Keratinocyte (primary cell): ENCODE measurements around the gene SAMD10. TPM values are rescaled to one million over a fixed set of nuclear protein-coding genes. Genes with fewer than 3 reads are reported as not detected.

ENCODE experiments used
- DNase-seq: peaks from one replicate; pipeline ENCODE4 v3.0.0-alpha.2; 2011; ENCODE audit warnings: low read depth, missing footprints, low spot score
- FAIRE-seq: peaks from 2 replicates; lab custom pipeline; 2011; peaks lifted over from hg19 to GRCh38; lab: Jason Lieb, UNC
- H2AFZ ChIP-seq: 2 replicates; pipeline ENCODE4 v1.6.0; 2012; ENCODE audit warnings: low read length, control low read depth, inconsistent platforms; ENCODE audit not compliant: control insufficient read depth
- H3K27ac ChIP-seq: 2 replicates; pipeline ENCODE4 v1.5.1; 2011; ENCODE audit warnings: low read length; ENCODE audit not compliant: control insufficient read depth, insufficient read depth
- H3K27me3 ChIP-seq: 3 replicates; pipeline ENCODE4 v1.6.0; 2011; ENCODE audit warnings: low read length; ENCODE audit not compliant: control insufficient read depth, insufficient read depth; ENCODE audit errors: extremely low read depth
- H3K36me3 ChIP-seq, 2 experiments: 2 replicates in 1 of 2; 3 replicates in 1 of 2; pipeline ENCODE4 v1.5.1; 2011; ENCODE audit warnings: low read length in 2 of 2, mild to moderate bottlenecking in 1 of 2; ENCODE audit not compliant: control insufficient read depth in 2 of 2, insufficient read depth in 2 of 2; ENCODE audit errors: extremely low read depth in 1 of 2
- H3K4me1 ChIP-seq: 3 replicates; pipeline ENCODE4 v1.5.1; 2011; ENCODE audit warnings: low read length; ENCODE audit not compliant: control insufficient read depth, insufficient read depth; ENCODE audit errors: extremely low read depth
- H3K4me2 ChIP-seq: 3 replicates; pipeline ENCODE4 v1.6.0; 2011; ENCODE audit warnings: low read depth, low read length; ENCODE audit not compliant: control insufficient read depth, insufficient read depth; ENCODE audit errors: extremely low read depth
- H3K4me3 ChIP-seq, 3 experiments: fragments of 200-600 bp in 1 of 3; sonication (generic) in 1 of 3; 2 replicates in 2 of 3; 3 replicates in 1 of 3; pipeline ENCODE4 v1.5.1; 2011 to 2016; ENCODE audit warnings: low read length in 3 of 3, mild to moderate bottlenecking in 3 of 3, control low read depth in 2 of 3, inconsistent platforms in 1 of 3, low read depth in 1 of 3, mixed read lengths in 1 of 3, mixed run types in 1 of 3, moderate library complexity in 1 of 3; ENCODE audit not compliant: control insufficient read depth in 2 of 3, insufficient read depth in 2 of 3; ENCODE audit errors: extremely low read depth in 1 of 3
- H3K79me2 ChIP-seq: 2 replicates; pipeline ENCODE4 v1.6.0; 2012; ENCODE audit warnings: low read length; ENCODE audit not compliant: control insufficient read depth, insufficient read depth
- H3K9ac ChIP-seq: 3 replicates; pipeline ENCODE4 v1.6.0; 2011; ENCODE audit warnings: low read length; ENCODE audit not compliant: control insufficient read depth, insufficient read depth; ENCODE audit errors: extremely low read depth
- H3K9me1 ChIP-seq: 3 replicates; pipeline ENCODE4 v1.6.0; 2011; ENCODE audit warnings: low read length; ENCODE audit not compliant: control insufficient read depth, insufficient read depth; ENCODE audit errors: extremely low read depth
- H3K9me3 ChIP-seq: 2 replicates; pipeline ENCODE4 v1.5.1; 2012; ENCODE audit warnings: low read depth, low read length; ENCODE audit not compliant: control insufficient read depth
- H4K20me1 ChIP-seq: 3 replicates; pipeline ENCODE4 v1.6.0; 2011; ENCODE audit warnings: low read length; ENCODE audit not compliant: control insufficient read depth, insufficient read depth; ENCODE audit errors: extremely low read depth
- CTCF ChIP-seq, 3 experiments: IDR thresholded peaks in 1 of 3; conservative IDR thresholded peaks in 1 of 3; optimal IDR thresholded peaks in 1 of 3; 2 replicates in 2 of 3; 3 replicates in 1 of 3; pipeline versions ENCODE3 to v1.5.1; 2011; ENCODE audit warnings: low read length in 3 of 3, mild to moderate bottlenecking in 3 of 3, moderate library complexity in 2 of 3, control low read depth in 1 of 3, inconsistent platforms in 1 of 3; ENCODE audit not compliant: insufficient read depth in 2 of 3; ENCODE audit errors: extremely low read depth in 1 of 3
- EZH2 ChIP-seq: IDR thresholded peaks from one replicate; pipeline ENCODE4 v1.6.1; 2012; ENCODE audit warnings: inconsistent platforms, mild to moderate bottlenecking, low read length, moderate library complexity
- dilution Hi-C: fragments of 300-500 bp; cut with MboI; formaldehyde crosslinking; loops from one replicate; pipeline ENCODE4 v1.7.0; 2020; ENCODE audit warnings: low sequenced_read_pairs; ENCODE audit not compliant: extremely low pct_ligation_motif_present
- polyA plus RNA-seq, 5 experiments: library from polyadenylated mRNA; depleted of rRNA in 3 of 5; stranded (reverse) in 3 of 5; stranded (forward) in 1 of 5; unstranded in 1 of 5; fragments of >200 nt; gene quantifications; 1 replicate in 1 of 5; 2 replicates in 3 of 5; 3 replicates in 1 of 5; pipeline versions ENCODE4 v1.2.1 to v1.2.3, GENCODE V29; 2011 to 2012; ENCODE audit warnings: missing spikeins in 2 of 5, low read depth in 1 of 5, low replicate concordance in 1 of 5

The SAMD10 gene
- polyA plus RNA-seq, 1 donor (not counting 4 experiments of a cell fraction or from before 2014, with no cell fraction given), result 0.45 TPM

GRCh38 chr20:63963784-63964301 lies 15.6 kb downstream of the SAMD10 start:
- H3K4me1 ChIP-seq, result peaks cover 2% of the 10 kb centered on the region
- no peak overlapping the region for H3K4me2 ChIP-seq
- H3K36me3 ChIP-seq, result peaks cover 32 to 34% of the 10 kb centered on the region in 2 experiments
- no peaks in the 10 kb centered on the region for H3K27me3 ChIP-seq
- dilution Hi-C loops, result no loop called here
- peaks cover 4% of the 10 kb centered on the region for H3K9me3 ChIP-seq
- DNase-seq, result no peak
- H3K9ac ChIP-seq, result no peak overlapping the region
- peaks cover 7% of the 10 kb centered on the region for H3K79me2 ChIP-seq
- no peak overlapping the region for H3K27ac ChIP-seq
- no peak overlapping the region for H2AFZ ChIP-seq
- no peak overlapping the region for H3K4me3 ChIP-seq
- TF ChIP-seq CTCF (optimal IDR thresholded peaks at IDR 0.05 in 1 of 3, IDR thresholded peaks at IDR 0.05 in 1 of 3, conservative IDR thresholded peaks at IDR 0.05 in 1 of 3; ENCODE audit: extremely low read depth in 1 of 3, insufficient read depth in 2 of 3, low read length in 3 of 3) (no peak), EZH2 (no peak)
- H4K20me1 ChIP-seq, result no peaks in the 10 kb centered on the region
- no peaks in the 10 kb centered on the region for H3K9me1 ChIP-seq
- no peak for FAIRE-seq

GRCh38 chr20:63963348-63963741 lies 16.1 kb downstream of the SAMD10 start:
- DNase-seq, result no peak
- no peak for FAIRE-seq
- H3K36me3 ChIP-seq, result peaks cover 34 to 35% of the 10 kb centered on the region in 2 experiments

More at GRCh38 chr20:63963348-63963741, 16.1 kb downstream of the SAMD10 start:
- no peak overlapping the region for H3K27ac ChIP-seq
- H3K27me3 ChIP-seq, result no peaks in the 10 kb centered on the region
- no peak overlapping the region for H3K9ac ChIP-seq
- peaks cover 4% of the 10 kb centered on the region for H3K9me3 ChIP-seq
- no peaks in the 10 kb centered on the region for H4K20me1 ChIP-seq
- no peaks in the 10 kb centered on the region for H3K9me1 ChIP-seq
- peaks cover 2% of the 10 kb centered on the region for H3K79me2 ChIP-seq
- TF ChIP-seq EZH2 (no peak), CTCF (optimal IDR thresholded peaks at IDR 0.05 in 1 of 3, IDR thresholded peaks at IDR 0.05 in 1 of 3, conservative IDR thresholded peaks at IDR 0.05 in 1 of 3; ENCODE audit: extremely low read depth in 1 of 3, insufficient read depth in 2 of 3, low read length in 3 of 3) (no peak)
- dilution Hi-C loops, result no loop called here
- no peak overlapping the region for H3K4me2 ChIP-seq
- no peak overlapping the region for H3K4me3 ChIP-seq
- H3K4me1 ChIP-seq, result no peaks in the 10 kb centered on the region
- no peak overlapping the region for H2AFZ ChIP-seq
